CD14-positive monocyte (primary cell): ENCODE measurements around the gene FREM1. TPM values are rescaled to one million over a fixed set of nuclear protein-coding genes. Genes with fewer than 3 reads are reported as not detected.

Experiments
- DNase-seq, 3 donors: peaks; one replicate each; pipeline ENCODE4 v3.0.0-alpha.2; 2011 to 2022
- H2AFZ ChIP-seq: 2 replicates; pipeline ENCODE4 v1.6.0; 2012; ENCODE audit warnings: mild to moderate bottlenecking, low read depth, low read length, inconsistent platforms; ENCODE audit not compliant: insufficient read depth, poor library complexity, severe bottlenecking
- H3K27ac ChIP-seq, 2 donors: 1 replicate in 1 of 2; 2 replicates in 1 of 2; pipeline ENCODE4 v1.5.1; 2012 to 2013; ENCODE audit warnings: low read length in 2 of 2, control low read depth in 1 of 2, inconsistent platforms in 1 of 2, low read depth in 1 of 2, mild to moderate bottlenecking in 1 of 2
- H3K27me3 ChIP-seq, 2 donors: one replicate each; pipeline versions ENCODE4 v1.6.0 to v1.6.1; 2011 to 2013; ENCODE audit warnings: low read length in 2 of 2; ENCODE audit not compliant: control insufficient read depth in 2 of 2, insufficient read depth in 2 of 2
- H3K36me3 ChIP-seq, 2 donors: replicated peaks in 1 of 2; 1 replicate in 1 of 2; 2 replicates in 1 of 2; pipeline versions ENCODE4 v1.5.1 to v1.6.1; 2012 to 2013; ENCODE audit warnings: low read length in 2 of 2, control low read depth in 1 of 2, inconsistent platforms in 1 of 2, mild to moderate bottlenecking in 1 of 2; ENCODE audit not compliant: insufficient read depth in 2 of 2, control insufficient read depth in 1 of 2
- H3K4me1 ChIP-seq, 2 donors: 1 replicate in 1 of 2; 2 replicates in 1 of 2; pipeline versions ENCODE4 v1.5.1 to v1.6.1; 2012 to 2013; ENCODE audit warnings: low read length in 2 of 2, control low read depth in 1 of 2, inconsistent platforms in 1 of 2, mild to moderate bottlenecking in 1 of 2, moderate library complexity in 1 of 2; ENCODE audit not compliant: insufficient read depth in 2 of 2, control insufficient read depth in 1 of 2
- H3K4me2 ChIP-seq: replicated peaks from 2 replicates; pipeline ENCODE3; 2012; ENCODE audit warnings: low read length, moderate library complexity, mild to moderate bottlenecking; ENCODE audit not compliant: poor library complexity, severe bottlenecking; ENCODE audit errors: extremely low read depth
- H3K4me3 ChIP-seq, 3 experiments: fragments of 200-600 bp in 1 of 3; sonication (generic) in 1 of 3; replicated peaks in 1 of 3; 1 replicate in 2 of 3; 2 replicates in 1 of 3; pipeline ENCODE4 v1.5.1; 2011 to 2013; ENCODE audit warnings: low read length in 3 of 3, mild to moderate bottlenecking in 3 of 3, control low read depth in 2 of 3, low read depth in 2 of 3, inconsistent platforms in 1 of 3, moderate library complexity in 1 of 3
- H3K79me2 ChIP-seq: 2 replicates; pipeline ENCODE4 v1.6.0; 2012; ENCODE audit warnings: mild to moderate bottlenecking, control low read depth, inconsistent platforms, low read length, moderate library complexity; ENCODE audit not compliant: insufficient read depth
- H3K9ac ChIP-seq: 2 replicates; pipeline ENCODE4 v1.6.0; 2017; ENCODE audit warnings: low read length, mild to moderate bottlenecking; ENCODE audit not compliant: insufficient read depth, poor library complexity, severe bottlenecking
- H3K9me3 ChIP-seq, 2 donors: replicated peaks in 1 of 2; 1 replicate in 1 of 2; 2 replicates in 1 of 2; pipeline versions ENCODE4 v1.5.1 to v1.6.1; 2012 to 2013; ENCODE audit warnings: low read length in 2 of 2, control low read depth in 1 of 2; ENCODE audit not compliant: control insufficient read depth in 1 of 2, insufficient read depth in 1 of 2
- H4K20me1 ChIP-seq: 2 replicates; pipeline ENCODE4 v1.6.0; 2012; ENCODE audit warnings: mild to moderate bottlenecking, low read length, control low read depth, moderate library complexity; ENCODE audit not compliant: insufficient read depth
- H3K27ac Mint-ChIP-seq, 7 donors: one replicate each; pipeline ENCODE4 v1.8.0; 2020; ENCODE audit warnings: mild to moderate bottlenecking in 7 of 7, mixed read lengths in 7 of 7, moderate library complexity in 6 of 7, inconsistent platforms in 2 of 7
- H3K27me3 Mint-ChIP-seq, 3 donors: one replicate each; pipeline ENCODE4 v1.8.0; 2021 to 2022; ENCODE audit warnings: low read depth in 3 of 3, mild to moderate bottlenecking in 3 of 3, mixed read lengths in 3 of 3, moderate library complexity in 3 of 3, inconsistent platforms in 1 of 3
- H3K36me3 Mint-ChIP-seq, 2 donors: one replicate each; pipeline ENCODE4 v1.8.0; 2020; ENCODE audit warnings: mixed read lengths in 2 of 2, inconsistent platforms in 1 of 2, mild to moderate bottlenecking in 1 of 2
- H3K4me1 Mint-ChIP-seq: one replicate; pipeline ENCODE4 v1.8.0; 2020; ENCODE audit warnings: mild to moderate bottlenecking, mixed read lengths
- H3K4me3 Mint-ChIP-seq, 2 donors: one replicate each; pipeline ENCODE4 v1.8.0; 2020; ENCODE audit warnings: mild to moderate bottlenecking in 2 of 2, mixed read lengths in 2 of 2, moderate library complexity in 1 of 2
- H3K9me3 Mint-ChIP-seq, 7 donors: one replicate each; pipeline ENCODE4 v1.8.0; 2020 to 2022; ENCODE audit warnings: mixed read lengths in 7 of 7, mild to moderate bottlenecking in 6 of 7, moderate library complexity in 6 of 7, inconsistent platforms in 2 of 7
- CTCF ChIP-seq: fragments of 200-600 bp; IDR thresholded peaks from one replicate; pipeline ENCODE4 v1.8.0; 2022; ENCODE audit warnings: antibody characterized with exemption, mild to moderate bottlenecking
- WGBS: methylation state at CpG from one replicate; pipeline ENCODE4 v1.1.5; 2013; ENCODE audit warnings: missing lambda C conversion rate; ENCODE audit not compliant: insufficient coverage; 5-methylcytosine and 5-hydroxymethylcytosine counted together
- intact Hi-C, 2 donors: fragments of 100-400 bp; cut with micrococcal nuclease; formaldehyde crosslinking; loops; one replicate each; pipeline versions ENCODE4 v1.15.0 to v1.15.1; 2023
- polyA plus RNA-seq, 3 donors: library from polyadenylated mRNA; depleted of rRNA in 1 of 3; unstranded in 2 of 3; stranded (reverse) in 1 of 3; fragments of 300-500 nt in 2 of 3; fragments of >200 nt in 1 of 3; fragmentation: Illumina TruSeq in 2 of 3; gene quantifications; 1 replicate in 2 of 3; 2 replicates in 1 of 3; pipeline ENCODE4 v1.2.3, GENCODE V29; 2012 to 2021

Gene FREM1
- polyA plus RNA-seq, 3 donors = not detected

GRCh38 chr9:14779566-14780022, 130.6 kb downstream of the FREM1 start:
- Histone ChIP-seq H3K9me3 (no peaks in the 10 kb centered on the region), H3K4me2 (no peak overlapping the region), H2AFZ (no peak overlapping the region), H3K4me3 (no peak overlapping the region), H3K36me3 (no peaks in the 10 kb centered on the region), H3K9ac (no peak overlapping the region), H4K20me1 (no peaks in the 10 kb centered on the region), H3K79me2 (no peaks in the 10 kb centered on the region), H3K27ac (no peak overlapping the region), H3K27me3 (no peaks in the 10 kb centered on the region), H3K4me1 (no peaks in the 10 kb centered on the region)
- intact Hi-C loops = no loop called here
- Mint-ChIP-seq H3K4me3 (no peak overlapping the region), H3K36me3 (no peaks in the 10 kb centered on the region), H3K27ac (no peak overlapping the region), H3K4me1 (no peaks in the 10 kb centered on the region), H3K27me3 (no peaks in the 10 kb centered on the region), H3K9me3 (peaks cover 0 to 2% (median 0%) of the 10 kb centered on the region in 7 donors)
- no peak for TF ChIP-seq CTCF
- 96% methylated on average over 7 of the region's 11 CpGs for WGBS
- no peak for DNase-seq

GRCh38 chr9:14778565-14778964, 131.7 kb downstream of the FREM1 start:
- H3K36me3 ChIP-seq = no peaks in the 10 kb centered on the region

More at GRCh38 chr9:14778565-14778964, 131.7 kb downstream of the FREM1 start:
- H4K20me1 ChIP-seq = no peaks in the 10 kb centered on the region
- Mint-ChIP-seq H3K4me3 (no peak overlapping the region), H3K4me1 (no peaks in the 10 kb centered on the region), H3K9me3 (peaks cover 0 to 2% (median 0%) of the 10 kb centered on the region in 7 donors), H3K27me3 (no peaks in the 10 kb centered on the region), H3K36me3 (no peaks in the 10 kb centered on the region), H3K27ac (no peak overlapping the region)
- no peaks in the 10 kb centered on the region for H3K9me3 ChIP-seq
- intact Hi-C loops = no loop called here
- H3K4me1 ChIP-seq = no peaks in the 10 kb centered on the region
- no peak for TF ChIP-seq CTCF
- no peak overlapping the region for H3K27ac ChIP-seq
- H3K9ac ChIP-seq = no peak overlapping the region
- H3K4me3 ChIP-seq = no peak overlapping the region
- no peak overlapping the region for H2AFZ ChIP-seq
- H3K79me2 ChIP-seq = no peaks in the 10 kb centered on the region
- no peaks in the 10 kb centered on the region for H3K27me3 ChIP-seq
- no peak overlapping the region for H3K4me2 ChIP-seq
- no CpG with 5 or more reads among the region's 6 CpGs for WGBS
- DNase-seq = no peak
